Measurements from ENCODE around the gene SAP30L.

Gene SAP30L

GRCh38 chr5:154409230-154409840 lies 36.5 kb upstream of the SAP30L start:
- H3K4me1 Mint-ChIP-seq (ENCODE audit: low read depth) = peaks cover 8% of the 10 kb centered on the region
- peaks cover 47% of the 10 kb centered on the region for H3K36me3 Mint-ChIP-seq (ENCODE audit: low read depth)
- H3K9me3 Mint-ChIP-seq = no peaks in the 10 kb centered on the region
- H3K27ac Mint-ChIP-seq = no peak overlapping the region
- peaks cover 5% of the 10 kb centered on the region for H3K27me3 Mint-ChIP-seq
- intact Hi-C loops (cut with micrococcal nuclease) = loop anchor here (5.0 to 10.0 kb wide), 2 partner anchors 215 to 437 kb away; partner anchors contain the start of gene GALNT10
- no peak overlapping the region for H3K4me3 Mint-ChIP-seq

GRCh38 chr5:154410008-154410407 lies 35.8 kb upstream of the SAP30L start:
- Mint-ChIP-seq H3K4me1 (ENCODE audit: low read depth) (peaks cover 5% of the 10 kb centered on the region), H3K27me3 (peaks cover 3% of the 10 kb centered on the region), H3K9me3 (no peaks in the 10 kb centered on the region), H3K27ac (no peak overlapping the region), H3K36me3 (ENCODE audit: low read depth) (peaks cover 54% of the 10 kb centered on the region), H3K4me3 (no peak overlapping the region)
- intact Hi-C loops (cut with micrococcal nuclease) = no loop called here

GRCh38 chr5:154410786-154411185 lies 35.0 kb upstream of the SAP30L start:
- H3K27me3 Mint-ChIP-seq = no peaks in the 10 kb centered on the region
- peaks cover 60% of the 10 kb centered on the region for H3K36me3 Mint-ChIP-seq (ENCODE audit: low read depth)
- intact Hi-C loops (cut with micrococcal nuclease) = no loop called here
- H3K4me3 Mint-ChIP-seq = no peak overlapping the region
- H3K27ac Mint-ChIP-seq = no peak overlapping the region
- H3K4me1 Mint-ChIP-seq (ENCODE audit: low read depth) = no peaks in the 10 kb centered on the region
- no peaks in the 10 kb centered on the region for H3K9me3 Mint-ChIP-seq

GRCh38 chr5:154411338-154411737 lies 34.5 kb upstream of the SAP30L start:
- Mint-ChIP-seq H3K27me3 (no peaks in the 10 kb centered on the region), H3K4me1 (ENCODE audit: low read depth) (no peaks in the 10 kb centered on the region), H3K4me3 (no peak overlapping the region), H3K36me3 (ENCODE audit: low read depth) (peaks cover 64% of the 10 kb centered on the region), H3K27ac (no peak overlapping the region), H3K9me3 (no peaks in the 10 kb centered on the region)
- intact Hi-C loops (cut with micrococcal nuclease) = no loop called here

- no peak overlapping the region for H3K4me3 Mint-ChIP-seq
- H3K27me3 Mint-ChIP-seq = no peaks in the 10 kb centered on the region
- no peaks in the 10 kb centered on the region for H3K4me1 Mint-ChIP-seq (ENCODE audit: low read depth)
- intact Hi-C loops (cut with micrococcal nuclease) = no loop called here
- no peak overlapping the region for H3K27ac Mint-ChIP-seq
- H3K36me3 Mint-ChIP-seq (ENCODE audit: low read depth) = peaks cover 72% of the 10 kb centered on the region
- H3K9me3 Mint-ChIP-seq = no peaks in the 10 kb centered on the region
These were observed 33.5 kb upstream of the SAP30L start for GRCh38 chr5:154412316-154412715.

- no peaks in the 10 kb centered on the region for H3K4me1 Mint-ChIP-seq (ENCODE audit: low read depth)
- intact Hi-C loops (cut with micrococcal nuclease) = no loop called here
- no peak overlapping the region for H3K4me3 Mint-ChIP-seq
- no peak overlapping the region for H3K27ac Mint-ChIP-seq
- H3K27me3 Mint-ChIP-seq = no peaks in the 10 kb centered on the region
- peaks cover 78% of the 10 kb centered on the region for H3K36me3 Mint-ChIP-seq (ENCODE audit: low read depth)
- H3K9me3 Mint-ChIP-seq = no peaks in the 10 kb centered on the region
These were observed 32.9 kb upstream of the SAP30L start for GRCh38 chr5:154412925-154413324.

GRCh38 chr5:154415114-154415513 lies 30.7 kb upstream of the SAP30L start:
- Mint-ChIP-seq H3K36me3 (ENCODE audit: low read depth) (peaks cover 87% of the 10 kb centered on the region), H3K9me3 (no peaks in the 10 kb centered on the region), H3K4me3 (no peak overlapping the region), H3K27ac (no peak overlapping the region), H3K27me3 (no peaks in the 10 kb centered on the region), H3K4me1 (ENCODE audit: low read depth) (no peaks in the 10 kb centered on the region)
- intact Hi-C loops (cut with micrococcal nuclease) = no loop called here

- peaks cover 9% of the 10 kb centered on the region for H3K9me3 Mint-ChIP-seq
- peaks cover 78% of the 10 kb centered on the region for H3K36me3 Mint-ChIP-seq (ENCODE audit: low read depth)
- intact Hi-C loops (cut with micrococcal nuclease) = no loop called here
- no peak overlapping the region for H3K27ac Mint-ChIP-seq
- H3K4me1 Mint-ChIP-seq (ENCODE audit: low read depth) = peaks cover 9% of the 10 kb centered on the region
- no peak overlapping the region for H3K4me3 Mint-ChIP-seq
- no peaks in the 10 kb centered on the region for H3K27me3 Mint-ChIP-seq
These were observed 27.4 kb upstream of the SAP30L start for GRCh38 chr5:154418344-154418820.

GRCh38 chr5:154419236-154419635 lies 26.6 kb upstream of the SAP30L start:
- intact Hi-C loops (cut with micrococcal nuclease) = no loop called here
- Mint-ChIP-seq H3K9me3 (peaks cover 12% of the 10 kb centered on the region), H3K4me3 (no peak overlapping the region), H3K27ac (no peak overlapping the region), H3K36me3 (ENCODE audit: low read depth) (peaks cover 70% of the 10 kb centered on the region), H3K4me1 (ENCODE audit: low read depth) (peaks cover 9% of the 10 kb centered on the region), H3K27me3 (no peaks in the 10 kb centered on the region)

GRCh38 chr5:154421868-154422267 lies 23.9 kb upstream of the SAP30L start:
- Mint-ChIP-seq H3K9me3 (peaks cover 12% of the 10 kb centered on the region), H3K4me1 (ENCODE audit: low read depth) (peaks cover 9% of the 10 kb centered on the region), H3K27me3 (no peaks in the 10 kb centered on the region), H3K4me3 (no peak overlapping the region), H3K36me3 (ENCODE audit: low read depth) (peaks cover 60% of the 10 kb centered on the region), H3K27ac (no peak overlapping the region)
- intact Hi-C loops (cut with micrococcal nuclease) = no loop called here

GRCh38 chr5:154422298-154422697 lies 23.5 kb upstream of the SAP30L start:
- Mint-ChIP-seq H3K27ac (no peak overlapping the region), H3K27me3 (no peaks in the 10 kb centered on the region), H3K4me1 (ENCODE audit: low read depth) (peaks cover 9% of the 10 kb centered on the region), H3K36me3 (ENCODE audit: low read depth) (peaks cover 56% of the 10 kb centered on the region), H3K9me3 (peaks cover 12% of the 10 kb centered on the region), H3K4me3 (no peak overlapping the region)
- intact Hi-C loops (cut with micrococcal nuclease) = no loop called here

GRCh38 chr5:154428208-154428607 lies 17.6 kb upstream of the SAP30L start:
- Mint-ChIP-seq H3K27me3 (no peaks in the 10 kb centered on the region), H3K4me3 (no peak overlapping the region), H3K4me1 (ENCODE audit: low read depth) (no peaks in the 10 kb centered on the region), H3K27ac (no peak overlapping the region), H3K36me3 (ENCODE audit: low read depth) (peaks cover 11% of the 10 kb centered on the region), H3K9me3 (peaks cover 5% of the 10 kb centered on the region)
- intact Hi-C loops (cut with micrococcal nuclease) = no loop called here

- no peaks in the 10 kb centered on the region for H3K9me3 Mint-ChIP-seq
- no peaks in the 10 kb centered on the region for H3K27me3 Mint-ChIP-seq
- intact Hi-C loops (cut with micrococcal nuclease) = no loop called here
- peaks cover 5% of the 10 kb centered on the region for H3K4me1 Mint-ChIP-seq (ENCODE audit: low read depth)
- H3K27ac Mint-ChIP-seq = no peak overlapping the region
- H3K36me3 Mint-ChIP-seq (ENCODE audit: low read depth) = peaks cover 10% of the 10 kb centered on the region
- no peak overlapping the region for H3K4me3 Mint-ChIP-seq
These were observed 16.5 kb upstream of the SAP30L start for GRCh38 chr5:154429341-154429740.

- Mint-ChIP-seq H3K27me3 (no peaks in the 10 kb centered on the region), H3K4me1 (ENCODE audit: low read depth) (peaks cover 5% of the 10 kb centered on the region), H3K36me3 (ENCODE audit: low read depth) (peaks cover 7% of the 10 kb centered on the region), H3K4me3 (no peak overlapping the region), H3K9me3 (no peaks in the 10 kb centered on the region), H3K27ac (no peak overlapping the region)
- intact Hi-C loops (cut with micrococcal nuclease) = no loop called here
These were observed 15.3 kb upstream of the SAP30L start for GRCh38 chr5:154430466-154430865.
